IMR-90 (cell line): ENCODE data around the gene MEIOB. TPM values are rescaled to one million over a fixed set of nuclear protein-coding genes. Genes with fewer than 3 reads are reported as not detected.

Source experiments
- ATAC-seq: fragments of 200-7000 bp; cut with Tn5 transposase; 2 replicates; pipeline ENCODE4 v1.9.1; 2020; ENCODE audit warnings: low read depth, mild to moderate bottlenecking, moderate library complexity
- BruUV-seq: library from RNA; stranded (reverse); fragments of 400-500 nt; replicated peaks from 2 replicates; lab custom pipeline; 2021; lab: Mats Ljungman, UMichigan
- CTCF ChIA-PET: fragments of 300-600 bp; formaldehyde crosslinking; extraction: SDS; loops from one replicate; lab custom pipeline; 2021; ENCODE audit warnings: antibody characterized with exemption; lab: Yijun Ruan, JAX
- POLR2A ChIA-PET: fragments of 300-600 bp; sonication (Branson Sonifier 250); formaldehyde crosslinking; loops from one replicate; lab custom pipeline; 2022; ENCODE audit warnings: antibody characterized with exemption; ENCODE audit not compliant: unreplicated experiment; lab: Charles Lee
- DNase-seq: peaks from one replicate; pipeline ENCODE4 v3.0.0; 2013
- H2AFZ ChIP-seq: replicated peaks from 2 replicates; pipeline ENCODE3; 2013; ENCODE audit warnings: low read length, mild to moderate bottlenecking; ENCODE audit not compliant: poor library complexity
- H2AK5ac ChIP-seq: 2 replicates; pipeline ENCODE4 v1.6.1; 2013; ENCODE audit warnings: low read depth, low read length, inconsistent platforms
- H2AK9ac ChIP-seq: replicated peaks from 2 replicates; pipeline ENCODE3; 2013; ENCODE audit warnings: mild to moderate bottlenecking, low read depth, low read length, moderate library complexity; ENCODE audit not compliant: poor library complexity
- H2BK120ac ChIP-seq: 2 replicates; pipeline ENCODE4 v1.6.1; 2013; ENCODE audit warnings: low read depth, low read length, inconsistent platforms
- H2BK15ac ChIP-seq: 3 replicates; pipeline ENCODE4 v1.6.1; 2013; ENCODE audit warnings: low read depth, low read length, inconsistent platforms
- H2BK20ac ChIP-seq: 2 replicates; pipeline ENCODE4 v1.6.1; 2013; ENCODE audit warnings: low read depth, mild to moderate bottlenecking, inconsistent platforms, low read length, moderate library complexity
- H2BK5ac ChIP-seq: 2 replicates; pipeline ENCODE4 v1.6.1; 2013; ENCODE audit warnings: mild to moderate bottlenecking, low read depth, low read length, inconsistent platforms; ENCODE audit not compliant: poor library complexity, severe bottlenecking
- H3K14ac ChIP-seq: replicated peaks from 2 replicates; pipeline ENCODE4 v1.6.1; 2013; ENCODE audit warnings: low read depth, low read length, inconsistent platforms
- H3K18ac ChIP-seq: 2 replicates; pipeline ENCODE4 v1.6.1; 2013; ENCODE audit warnings: low read depth, low read length, control low read depth
- H3K23ac ChIP-seq: 2 replicates; pipeline ENCODE4 v1.6.1; 2013; ENCODE audit warnings: low read depth, low read length, inconsistent platforms
- H3K27ac ChIP-seq: 2 replicates; pipeline ENCODE4 v1.5.1; 2013; ENCODE audit warnings: mild to moderate bottlenecking, control low read depth, low read length; ENCODE audit not compliant: insufficient read depth
- H3K27me3 ChIP-seq: 2 replicates; pipeline ENCODE4 v1.6.1; 2013; ENCODE audit warnings: low read length; ENCODE audit not compliant: control insufficient read depth, insufficient read depth
- H3K36me3 ChIP-seq: 2 replicates; pipeline ENCODE4 v1.6.1; 2013; ENCODE audit warnings: low read length, mixed read lengths; ENCODE audit not compliant: control insufficient read depth, insufficient read depth
- H3K4ac ChIP-seq: 2 replicates; pipeline ENCODE4 v1.6.1; 2013; ENCODE audit warnings: low read depth, low read length, inconsistent platforms
- H3K4me1 ChIP-seq: 2 replicates; pipeline ENCODE4 v1.6.1; 2013; ENCODE audit warnings: low read length, mixed read lengths; ENCODE audit not compliant: control insufficient read depth, insufficient read depth
- H3K4me2 ChIP-seq: 2 replicates; pipeline ENCODE4 v1.6.1; 2013; ENCODE audit warnings: low read depth, mild to moderate bottlenecking, control low read depth, low read length, moderate library complexity
- H3K4me3 ChIP-seq: 2 replicates; pipeline ENCODE4 v1.5.1; 2013; ENCODE audit warnings: low read depth, mild to moderate bottlenecking, control low read depth, low read length, moderate library complexity; ENCODE audit not compliant: insufficient read depth
- H3K56ac ChIP-seq: 2 replicates; pipeline ENCODE4 v1.6.1; 2013; ENCODE audit warnings: low read length, inconsistent platforms; ENCODE audit not compliant: insufficient read depth; ENCODE audit errors: extremely low read depth
- H3K79me1 ChIP-seq, 2 experiments: 2 replicates each; pipeline ENCODE4 v1.6.1; 2013; ENCODE audit warnings: low read length in 2 of 2, inconsistent platforms in 1 of 2, low read depth in 1 of 2
- H3K9ac ChIP-seq: 2 replicates; pipeline ENCODE4 v1.6.1; 2013; ENCODE audit warnings: low read depth, low read length, control low read depth
- H3K9me1 ChIP-seq: 2 replicates; pipeline ENCODE4 v1.6.1; 2013; ENCODE audit warnings: low read length, inconsistent platforms; ENCODE audit not compliant: insufficient read depth
- H3K9me3 ChIP-seq: 2 replicates; pipeline ENCODE4 v1.6.1; 2013; ENCODE audit warnings: low read length; ENCODE audit not compliant: control insufficient read depth, insufficient read depth
- H4K20me1 ChIP-seq: 2 replicates; pipeline ENCODE4 v1.6.1; 2013; ENCODE audit warnings: low read length, inconsistent platforms; ENCODE audit not compliant: insufficient read depth
- H4K5ac ChIP-seq: 2 replicates; pipeline ENCODE4 v1.6.1; 2013; ENCODE audit warnings: mild to moderate bottlenecking, low read depth, low read length, control low read depth
- H4K8ac ChIP-seq, 2 experiments: 2 replicates each; pipeline ENCODE4 v1.6.1; 2013; ENCODE audit warnings: low read depth in 2 of 2, low read length in 2 of 2, control low read depth in 1 of 2, inconsistent platforms in 1 of 2
- H4K91ac ChIP-seq: 2 replicates; pipeline ENCODE4 v1.6.1; 2013; ENCODE audit warnings: low read depth, low read length, inconsistent platforms; ENCODE audit not compliant: insufficient read depth
- BHLHE40 ChIP-seq: fragments of 150-350 bp; IDR thresholded peaks from 2 replicates; pipeline ENCODE4 v1.6.1; 2016; ENCODE audit warnings: mild to moderate bottlenecking, low read depth, low read length
- MAFK ChIP-seq: IDR thresholded peaks from 2 replicates; pipeline ENCODE4 v1.6.1; 2012; ENCODE audit warnings: low read depth, low read length, improper control_type of control experiment
- POLR2A ChIP-seq: IDR thresholded peaks from 2 replicates; pipeline ENCODE4 v1.6.1; 2012; ENCODE audit warnings: mild to moderate bottlenecking, low read depth, low read length
- WGBS, 2 experiments: methylation state at CpG; one replicate each; pipeline versions ENCODE4 v1.1.5 to v1.1.7; 2013; ENCODE audit warnings: missing lambda C conversion rate in 2 of 2; ENCODE audit not compliant: insufficient read length in 1 of 2; ENCODE audit errors: extremely low coverage in 2 of 2; 5-methylcytosine and 5-hydroxymethylcytosine counted together
- dilution Hi-C: fragments of 300-500 bp; cut with HindIII; formaldehyde crosslinking; loops from one replicate; pipeline ENCODE4 v1.14.3; 2018; ENCODE audit warnings: low sequenced_read_pairs; ENCODE audit not compliant: unreplicated experiment
- in situ Hi-C: fragments of 300-500 bp; cut with MboI; formaldehyde crosslinking; loops from 3 replicates; pipeline ENCODE4 v1.14.3; 2019; ENCODE audit warnings: low sequenced_read_pairs, inconsistent platforms, mixed read lengths
- intact Hi-C: fragments of 100-400 bp; cut with micrococcal nuclease; formaldehyde crosslinking; loops from 2 replicates; pipeline ENCODE4 v1.10.0; 2022
- polyA plus RNA-seq, 3 experiments: library from polyadenylated mRNA; depleted of rRNA; stranded (reverse); fragments of >200 nt; gene quantifications; 2 replicates each; pipeline ENCODE4 v1.2.3, GENCODE V29; 2012; ENCODE audit warnings: low replicate concordance in 1 of 3
- total RNA-seq: library from RNA; depleted of rRNA; stranded (reverse); fragments of >200 nt; gene quantifications from 2 replicates; pipeline ENCODE4 v1.2.3, GENCODE V29; 2012
- TF ChIP-seq, protein P1 (sequence below): fragments of 150-350 bp; IDR thresholded peaks from 2 replicates; pipeline ENCODE4 v1.6.1; 2016; ENCODE audit warnings: low read depth, mild to moderate bottlenecking, low read length, moderate library complexity, borderline replicate concordance

MEIOB gene
- total and polyA plus RNA-seq, 2 of the 4 experiments (the other 2 are of a cell fraction): 0.14 TPM; not detected in 1

DNA sequence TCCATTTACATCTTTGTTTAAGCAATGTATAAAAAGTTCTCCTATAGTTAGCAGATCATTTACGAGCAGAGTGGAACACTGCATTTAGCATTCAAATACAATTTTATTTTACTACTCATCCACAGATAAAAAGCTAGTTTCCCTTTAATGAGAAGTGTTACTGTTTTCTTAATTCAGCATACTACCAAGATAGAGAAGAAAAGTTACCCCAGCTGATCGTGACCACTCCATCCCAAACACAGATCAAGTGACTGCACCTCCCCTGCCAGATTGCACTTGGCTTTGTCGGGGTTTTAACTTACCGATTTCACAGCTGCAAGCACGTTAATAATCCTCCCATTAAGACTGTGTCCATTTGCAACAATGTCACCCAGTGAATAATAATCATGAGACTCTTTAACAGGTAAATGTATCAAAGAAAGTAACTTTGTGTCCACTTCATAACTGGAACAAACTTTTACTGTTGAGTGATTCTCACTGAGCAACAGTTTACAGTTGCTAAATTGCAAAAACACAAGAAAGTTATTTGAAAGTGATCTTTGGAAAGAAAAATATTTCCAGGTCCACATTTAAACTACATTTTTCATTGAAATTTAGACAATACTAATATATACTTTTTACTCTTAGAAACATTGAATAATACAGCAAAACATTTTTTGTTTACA, 14.4 kb downstream of the MEIOB start:
- ATAC-seq (no peak), DNase-seq (no peak)
- Histone ChIP-seq H2AK5ac (no peak overlapping the region), H3K79me1 (no peaks in the 10 kb centered on the region), H3K23ac (no peak overlapping the region), H4K5ac (no peak overlapping the region), H2AK9ac (no peak overlapping the region), H3K9me1 (no peaks in the 10 kb centered on the region), H2BK5ac (no peak overlapping the region), H4K91ac (no peak overlapping the region), H3K56ac (no peak overlapping the region), H2BK15ac (no peak overlapping the region), H4K8ac (no peak overlapping the region), H3K4me1 (peaks cover 2% of the 10 kb centered on the region; the same call in 1 of the 2 replicates), H3K4me3 (no peak overlapping the region), H3K36me3 (no peaks in the 10 kb centered on the region), H3K27me3 (peaks cover 56% of the 10 kb centered on the region), H3K27ac (no peak overlapping the region), H3K4ac (no peak overlapping the region), H3K4me2 (no peak overlapping the region), H4K20me1 (no peaks in the 10 kb centered on the region), H3K9me3 (no peaks in the 10 kb centered on the region), H2AFZ (no peak overlapping the region), H3K18ac (no peak overlapping the region), H2BK120ac (no peak overlapping the region), H3K9ac (no peak overlapping the region), H2BK20ac (no peak overlapping the region), H3K14ac (no peak overlapping the region)
- in situ Hi-C loops: no loop called here
- no peak for TF ChIP-seq POLR2A
- no peak for TF ChIP-seq BHLHE40
- TF ChIP-seq, protein P1, sequence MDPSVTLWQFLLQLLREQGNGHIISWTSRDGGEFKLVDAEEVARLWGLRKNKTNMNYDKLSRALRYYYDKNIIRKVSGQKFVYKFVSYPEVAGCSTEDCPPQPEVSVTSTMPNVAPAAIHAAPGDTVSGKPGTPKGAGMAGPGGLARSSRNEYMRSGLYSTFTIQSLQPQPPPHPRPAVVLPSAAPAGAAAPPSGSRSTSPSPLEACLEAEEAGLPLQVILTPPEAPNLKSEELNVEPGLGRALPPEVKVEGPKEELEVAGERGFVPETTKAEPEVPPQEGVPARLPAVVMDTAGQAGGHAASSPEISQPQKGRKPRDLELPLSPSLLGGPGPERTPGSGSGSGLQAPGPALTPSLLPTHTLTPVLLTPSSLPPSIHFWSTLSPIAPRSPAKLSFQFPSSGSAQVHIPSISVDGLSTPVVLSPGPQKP: no peak
- TF ChIP-seq MAFK: no peak
- intact Hi-C loops: no loop called here
- dilution Hi-C loops: no loop called here
- ChIA-PET CTCF (no interaction called here), POLR2A (no interaction called here)
- BruUV-seq: no TSS peak
- no CpG with 5 or more reads among the region's 5 CpGs for WGBS, 2 experiments
